SJSA1 (cell line): ENCODE results near the gene MORN1. TPM values are rescaled to one million over a fixed set of nuclear protein-coding genes. Genes with fewer than 3 reads are reported as not detected.

ENCODE experiments used
- DNase-seq, 2 experiments: peaks; one replicate each; pipeline ENCODE4 v3.0.0-alpha.2; 2015 to 2020; ENCODE audit warnings: low spot score in 2 of 2, low read depth in 1 of 2
- H3K27ac ChIP-seq: fragments of 250-450 bp; sonication (Bioruptor Pico); 2 replicates; pipeline ENCODE4 v1.5.1; 2020; ENCODE audit warnings: mild to moderate bottlenecking, moderate library complexity
- H3K27me3 ChIP-seq: fragments of 250-450 bp; sonication (Bioruptor Pico); replicated peaks from 2 replicates; pipeline ENCODE4 v1.5.1; 2020; ENCODE audit warnings: mild to moderate bottlenecking, moderate library complexity
- H3K36me3 ChIP-seq: fragments of 250-450 bp; sonication (Bioruptor Pico); 2 replicates; pipeline ENCODE4 v1.5.1; 2020; ENCODE audit warnings: mild to moderate bottlenecking
- H3K4me1 ChIP-seq: fragments of 250-450 bp; sonication (Bioruptor Pico); replicated peaks from 2 replicates; pipeline ENCODE4 v1.6.1; 2021; ENCODE audit warnings: mild to moderate bottlenecking
- H3K4me3 ChIP-seq: fragments of 250-450 bp; sonication (Bioruptor Pico); 2 replicates; pipeline ENCODE4 v1.5.1; 2020; ENCODE audit warnings: mild to moderate bottlenecking
- H3K9me3 ChIP-seq: fragments of 250-450 bp; sonication (Bioruptor Pico); replicated peaks from 2 replicates; pipeline ENCODE4 v1.5.1; 2020; ENCODE audit warnings: mild to moderate bottlenecking
- total RNA-seq: library from RNA; depleted of rRNA; stranded (reverse); fragments of >200 nt; shearing (Covaris generic); gene quantifications from 2 replicates; pipeline ENCODE4 v1.2.3, GENCODE V29; 2014

Gene MORN1
- total RNA-seq, 1 experiment from 2014 or later = 5.0 TPM

- DNase-seq = no peak
- Histone ChIP-seq H3K9me3 (no peaks in the 10 kb centered on the region), H3K4me1 (peaks cover 29% of the 10 kb centered on the region), H3K27ac (no peak overlapping the region), H3K4me3 (no peak overlapping the region), H3K27me3 (no peaks in the 10 kb centered on the region), H3K36me3 (peaks cover 42% of the 10 kb centered on the region)
Observed at GRCh38 chr1:2310332-2311183, 80.8 kb downstream of the MORN1 start.

- H3K9me3 ChIP-seq = no peaks in the 10 kb centered on the region
- no peak overlapping the region for H3K4me3 ChIP-seq
- DNase-seq = no peak
- H3K27me3 ChIP-seq = no peaks in the 10 kb centered on the region
- H3K27ac ChIP-seq = no peak overlapping the region
- H3K4me1 ChIP-seq = peaks cover 18% of the 10 kb centered on the region
- H3K36me3 ChIP-seq = peaks cover 57% of the 10 kb centered on the region
Observed at GRCh38 chr1:2308844-2309243, 82.5 kb downstream of the MORN1 start.

- Histone ChIP-seq H3K4me3 (no peak overlapping the region), H3K27ac (no peak overlapping the region), H3K36me3 (peaks cover 66% of the 10 kb centered on the region), H3K9me3 (no peaks in the 10 kb centered on the region), H3K27me3 (no peaks in the 10 kb centered on the region), H3K4me1 (peaks cover 13% of the 10 kb centered on the region)
- DNase-seq = no peak
Observed at GRCh38 chr1:2307972-2308371, 83.4 kb downstream of the MORN1 start.

GRCh38 chr1:2307064-2307605, 84.2 kb downstream of the MORN1 start:
- H3K27ac ChIP-seq = no peak overlapping the region
- DNase-seq = no peak
- H3K4me3 ChIP-seq = no peak overlapping the region
- no peaks in the 10 kb centered on the region for H3K27me3 ChIP-seq
- peaks cover 71% of the 10 kb centered on the region for H3K36me3 ChIP-seq
- peaks cover 12% of the 10 kb centered on the region for H3K4me1 ChIP-seq
- no peaks in the 10 kb centered on the region for H3K9me3 ChIP-seq

GRCh38 chr1:2306151-2306978, 85.0 kb downstream of the MORN1 start:
- Histone ChIP-seq H3K4me3 (no peak overlapping the region), H3K36me3 (peaks cover 73% of the 10 kb centered on the region)

GRCh38 chr1:2304921-2305681, 86.3 kb downstream of the MORN1 start:
- Histone ChIP-seq H3K9me3 (no peaks in the 10 kb centered on the region), H3K4me3 (no peak overlapping the region), H3K27ac (no peak overlapping the region), H3K4me1 (no peaks in the 10 kb centered on the region), H3K36me3 (peaks cover 65% of the 10 kb centered on the region), H3K27me3 (no peaks in the 10 kb centered on the region)
- no peak for DNase-seq

More at GRCh38 chr1:2306151-2306978, 85.0 kb downstream of the MORN1 start:
- H3K27ac ChIP-seq = no peak overlapping the region
- H3K4me1 ChIP-seq = peaks cover 4% of the 10 kb centered on the region
- H3K9me3 ChIP-seq = no peaks in the 10 kb centered on the region
- no peaks in the 10 kb centered on the region for H3K27me3 ChIP-seq
- no peak for DNase-seq

- Histone ChIP-seq H3K27me3 (no peaks in the 10 kb centered on the region), H3K27ac (no peak overlapping the region), H3K36me3 (peaks cover 64% of the 10 kb centered on the region), H3K4me3 (no peak overlapping the region), H3K4me1 (no peaks in the 10 kb centered on the region), H3K9me3 (no peaks in the 10 kb centered on the region)
- DNase-seq = no peak
Observed at GRCh38 chr1:2304282-2304681, 87.1 kb downstream of the MORN1 start.

GRCh38 chr1:2303781-2304180, 87.6 kb downstream of the MORN1 start:
- Histone ChIP-seq H3K4me1 (no peaks in the 10 kb centered on the region), H3K27ac (no peak overlapping the region), H3K4me3 (no peak overlapping the region), H3K27me3 (no peaks in the 10 kb centered on the region), H3K36me3 (peaks cover 62% of the 10 kb centered on the region), H3K9me3 (no peaks in the 10 kb centered on the region)
- no peak for DNase-seq

GRCh38 chr1:2303016-2303775, 88.2 kb downstream of the MORN1 start:
- Histone ChIP-seq H3K4me3 (no peak overlapping the region), H3K27ac (no peak overlapping the region), H3K27me3 (no peaks in the 10 kb centered on the region), H3K36me3 (peaks cover 58% of the 10 kb centered on the region), H3K4me1 (no peaks in the 10 kb centered on the region), H3K9me3 (no peaks in the 10 kb centered on the region)
- DNase-seq = no peak

- Histone ChIP-seq H3K27me3 (no peaks in the 10 kb centered on the region), H3K4me3 (no peak overlapping the region), H3K4me1 (no peaks in the 10 kb centered on the region), H3K27ac (no peak overlapping the region), H3K9me3 (no peaks in the 10 kb centered on the region), H3K36me3 (peaks cover 50% of the 10 kb centered on the region)
- DNase-seq = no peak
Observed at GRCh38 chr1:2302292-2302925, 88.9 kb downstream of the MORN1 start.

GRCh38 chr1:2301607-2302291, 89.6 kb downstream of the MORN1 start:
- H3K4me3 ChIP-seq = no peak overlapping the region
- peaks cover 45% of the 10 kb centered on the region for H3K36me3 ChIP-seq
- no peaks in the 10 kb centered on the region for H3K9me3 ChIP-seq
- no peak overlapping the region for H3K27ac ChIP-seq
- H3K4me1 ChIP-seq = no peaks in the 10 kb centered on the region
- DNase-seq = no peak
- H3K27me3 ChIP-seq = no peaks in the 10 kb centered on the region
